HL-60/S4 treated with phorbol 12-myristate 13-acetate at 8.2 ng/mL for 4 days and 3 days (cell line): ENCODE data around the gene BCAS1.

Experiments used
- in situ Hi-C: fragments of 300-500 bp; cut with MboI; formaldehyde crosslinking; loops from 2 replicates; pipeline ENCODE4 v1.15.0; 2022; ENCODE audit warnings: low sequenced_read_pairs

Gene BCAS1

GRCh38 chr20:54058420-54059139, 11.8 kb downstream of the BCAS1 start:
- in situ Hi-C loops: loop anchor here (25.0 kb wide), 1 partner anchor 496 kb away; no protein-coding TSS in a partner anchor

- in situ Hi-C loops: loop anchor here (25.0 kb wide), 1 partner anchor 495 kb away; no protein-coding TSS in a partner anchor
Measured at GRCh38 chr20:54056762-54057639, 13.4 kb downstream of the BCAS1 start.

GRCh38 chr20:54054516-54054915, 15.9 kb downstream of the BCAS1 start:
- in situ Hi-C loops: loop anchor here (25.0 kb wide), 1 partner anchor 492 kb away; no protein-coding TSS in a partner anchor

GRCh38 chr20:54051068-54051467, 19.3 kb downstream of the BCAS1 start:
- in situ Hi-C loops: loop anchor here (25.0 kb wide), 1 partner anchor 489 kb away; no protein-coding TSS in a partner anchor

GRCh38 chr20:54048891-54049545, 21.4 kb downstream of the BCAS1 start:
- in situ Hi-C loops: no loop called here

GRCh38 chr20:54048481-54048880, 21.9 kb downstream of the BCAS1 start:
- in situ Hi-C loops: no loop called here

GRCh38 chr20:54047720-54048119, 22.7 kb downstream of the BCAS1 start:
- in situ Hi-C loops: no loop called here

- in situ Hi-C loops: no loop called here
Measured at GRCh38 chr20:54047048-54047447, 23.3 kb downstream of the BCAS1 start.

GRCh38 chr20:54044156-54044555, 26.2 kb downstream of the BCAS1 start:
- in situ Hi-C loops: no loop called here

- in situ Hi-C loops: no loop called here
Measured at GRCh38 chr20:54043076-54043967, 27.1 kb downstream of the BCAS1 start.

- in situ Hi-C loops: no loop called here
Measured at GRCh38 chr20:54042021-54042420, 28.4 kb downstream of the BCAS1 start.

GRCh38 chr20:54041336-54041735, 29.1 kb downstream of the BCAS1 start:
- in situ Hi-C loops: no loop called here

- in situ Hi-C loops: no loop called here
Measured at GRCh38 chr20:54040531-54040930, 29.9 kb downstream of the BCAS1 start.

GRCh38 chr20:54038961-54039360, 31.4 kb downstream of the BCAS1 start:
- in situ Hi-C loops: no loop called here

- in situ Hi-C loops: no loop called here
Measured at GRCh38 chr20:54037525-54037924, 32.9 kb downstream of the BCAS1 start.

GRCh38 chr20:54029643-54030042, 40.8 kb downstream of the BCAS1 start:
- in situ Hi-C loops: no loop called here

- in situ Hi-C loops: no loop called here
Measured at GRCh38 chr20:54029176-54029575, 41.2 kb downstream of the BCAS1 start.

GRCh38 chr20:54028276-54029011, 42.0 kb downstream of the BCAS1 start:
- in situ Hi-C loops: no loop called here

GRCh38 chr20:54027704-54028103, 42.7 kb downstream of the BCAS1 start:
- in situ Hi-C loops: no loop called here
